GM12865 (cell line): Measurements from ENCODE around the gene ANKRD29.
A peak's percentile ranks its signal among the peaks of the same experiment; 100 is the strongest.

ENCODE experiments used
- DNase-seq: peaks from one replicate; pipeline ENCODE4 v3.0.0; 2010; ENCODE audit warnings: low read depth
- H3K4me3 ChIP-seq: 2 replicates; pipeline ENCODE4 v1.5.1; 2011; ENCODE audit warnings: mild to moderate bottlenecking, low read depth, low read length, control low read depth
- TF ChIP-seq, protein P1 (sequence below): IDR thresholded peaks from 2 replicates; pipeline ENCODE4 v1.5.1; 2011; ENCODE audit warnings: low read length, control low read depth, low read depth, inconsistent platforms; ENCODE audit not compliant: insufficient read depth; ENCODE audit errors: missing control alignments

Gene ANKRD29

DNA sequence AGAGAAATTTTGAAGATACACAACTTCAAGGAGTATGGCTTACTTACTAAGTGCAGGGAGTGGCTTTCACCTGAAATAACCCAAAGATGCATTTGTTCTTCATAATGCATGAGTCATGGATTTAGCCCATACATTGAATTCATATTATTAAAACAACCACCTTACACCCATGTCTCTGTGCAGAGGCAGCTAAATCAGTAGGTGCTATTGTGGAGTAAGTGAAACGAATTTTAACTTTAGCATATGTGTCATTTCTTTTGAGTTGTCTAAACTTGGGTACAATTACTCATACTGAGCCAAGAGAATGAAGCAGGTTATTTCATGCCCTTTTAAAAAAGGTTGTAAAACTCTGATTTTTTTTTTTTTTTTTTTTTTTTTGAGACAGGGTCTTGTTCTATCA lies 11.0 kb upstream of the ANKRD29 start:
- peak; percentile 12 for DNase-seq
- TF ChIP-seq, protein P1, sequence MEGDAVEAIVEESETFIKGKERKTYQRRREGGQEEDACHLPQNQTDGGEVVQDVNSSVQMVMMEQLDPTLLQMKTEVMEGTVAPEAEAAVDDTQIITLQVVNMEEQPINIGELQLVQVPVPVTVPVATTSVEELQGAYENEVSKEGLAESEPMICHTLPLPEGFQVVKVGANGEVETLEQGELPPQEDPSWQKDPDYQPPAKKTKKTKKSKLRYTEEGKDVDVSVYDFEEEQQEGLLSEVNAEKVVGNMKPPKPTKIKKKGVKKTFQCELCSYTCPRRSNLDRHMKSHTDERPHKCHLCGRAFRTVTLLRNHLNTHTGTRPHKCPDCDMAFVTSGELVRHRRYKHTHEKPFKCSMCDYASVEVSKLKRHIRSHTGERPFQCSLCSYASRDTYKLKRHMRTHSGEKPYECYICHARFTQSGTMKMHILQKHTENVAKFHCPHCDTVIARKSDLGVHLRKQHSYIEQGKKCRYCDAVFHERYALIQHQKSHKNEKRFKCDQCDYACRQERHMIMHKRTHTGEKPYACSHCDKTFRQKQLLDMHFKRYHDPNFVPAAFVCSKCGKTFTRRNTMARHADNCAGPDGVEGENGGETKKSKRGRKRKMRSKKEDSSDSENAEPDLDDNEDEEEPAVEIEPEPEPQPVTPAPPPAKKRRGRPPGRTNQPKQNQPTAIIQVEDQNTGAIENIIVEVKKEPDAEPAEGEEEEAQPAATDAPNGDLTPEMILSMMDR, result no peak
- H3K4me3 ChIP-seq, result no peak overlapping the region

DNA sequence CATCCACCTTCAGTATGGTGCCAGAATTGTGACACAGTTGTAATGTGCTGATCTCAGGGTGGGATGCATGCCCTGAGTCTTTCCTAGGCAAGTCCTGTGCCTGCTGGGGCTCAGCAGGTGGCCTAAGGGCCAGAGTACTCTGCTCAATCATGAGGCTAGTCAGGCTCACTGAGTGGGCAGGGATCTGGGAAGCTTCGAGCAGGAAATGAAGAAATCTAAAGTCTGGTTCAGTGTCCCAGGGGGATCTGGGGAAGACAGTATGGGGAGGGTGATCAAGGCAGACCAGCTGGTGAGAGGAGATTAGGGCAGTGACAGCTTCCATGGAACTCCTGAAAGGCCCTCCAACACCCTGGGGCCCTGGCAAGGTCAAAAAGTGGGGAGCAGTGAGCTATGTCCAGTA lies 8.9 kb upstream of the ANKRD29 start:
- TF ChIP-seq, protein P1, result no peak
- H3K4me3 ChIP-seq, result no peak overlapping the region
- DNase-seq, result no peak

DNA sequence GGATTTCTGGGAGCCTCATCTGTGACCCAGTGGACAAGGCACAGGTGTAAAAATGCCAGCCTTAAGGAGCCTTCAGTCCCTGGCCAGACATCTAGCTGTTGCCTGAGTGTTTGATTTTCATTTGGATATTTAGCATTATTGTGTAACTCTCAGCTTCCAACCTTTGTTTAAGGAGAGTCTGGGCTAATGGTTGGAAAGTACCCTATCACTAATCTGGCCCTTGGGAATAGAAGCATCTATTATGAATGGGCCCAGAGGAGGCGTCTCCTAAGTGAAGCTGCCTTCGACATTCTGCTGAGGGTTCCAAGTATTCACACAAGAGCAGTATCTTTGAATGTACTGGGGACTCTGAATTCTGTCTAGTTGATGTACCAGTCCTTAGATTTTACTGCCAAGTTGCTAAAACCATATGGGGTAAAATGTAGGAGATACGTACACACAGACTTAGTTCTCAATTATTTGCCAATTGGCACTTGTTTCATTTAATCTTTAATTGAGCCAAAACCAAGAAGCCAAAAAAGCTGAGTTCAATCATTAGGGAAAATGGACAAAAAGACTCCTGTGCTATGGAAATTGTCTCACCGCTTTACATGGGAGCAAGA lies 7.2 kb upstream of the ANKRD29 start:
- H3K4me3 ChIP-seq, result no peak overlapping the region
- TF ChIP-seq, protein P1, result no peak
- DNase-seq, result no peak

DNA sequence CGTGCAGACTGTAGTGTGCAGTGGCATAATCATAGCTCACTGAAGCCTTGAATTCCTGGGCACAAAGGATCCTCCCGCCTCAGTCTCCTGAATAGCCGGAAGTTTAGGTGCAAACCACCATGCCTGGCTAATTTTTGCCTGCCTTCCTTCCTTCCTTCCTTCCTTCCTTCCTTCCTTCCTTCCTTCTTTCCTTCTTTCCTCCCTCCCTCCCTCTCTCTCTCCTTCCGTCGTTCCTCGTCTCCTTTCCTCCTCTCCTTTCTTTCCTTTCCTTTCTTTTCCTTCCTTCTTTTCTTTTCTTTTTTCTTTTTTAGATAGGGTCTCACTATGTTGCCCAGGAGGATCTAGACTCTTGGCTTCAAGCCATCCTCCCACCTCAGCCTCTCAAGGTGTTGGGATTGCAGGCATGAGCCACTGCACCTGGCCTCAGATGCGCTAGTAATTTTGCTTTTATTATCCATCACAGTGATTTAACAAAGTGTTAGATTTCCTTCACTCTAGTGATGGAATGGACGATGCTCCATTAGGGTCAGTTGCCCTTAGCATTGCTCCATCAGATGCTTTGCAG lies 6.6 kb upstream of the ANKRD29 start:
- H3K4me3 ChIP-seq, result no peak overlapping the region
- TF ChIP-seq, protein P1, result no peak
- no peak for DNase-seq

DNA sequence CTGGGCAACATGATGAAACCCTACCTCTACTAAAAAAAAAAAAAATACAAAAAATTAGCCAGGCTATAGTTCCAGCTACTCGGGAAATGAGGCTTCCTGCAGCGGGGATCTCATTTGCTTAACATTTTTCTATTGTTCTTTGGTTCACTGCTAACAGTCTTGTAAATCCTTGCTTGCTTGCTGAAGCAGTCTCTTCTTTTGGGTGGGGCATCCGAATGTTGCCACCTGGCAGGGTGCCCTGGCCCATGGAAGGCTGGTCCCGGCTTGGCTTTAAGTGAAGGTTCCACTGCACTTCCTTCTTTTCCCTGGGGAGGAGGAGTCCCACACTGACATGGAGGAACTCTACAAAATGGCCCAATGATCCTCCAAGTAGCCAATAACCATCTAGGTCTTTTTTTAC lies 6.0 kb upstream of the ANKRD29 start:
- TF ChIP-seq, protein P1, result no peak
- no peak for DNase-seq

DNA sequence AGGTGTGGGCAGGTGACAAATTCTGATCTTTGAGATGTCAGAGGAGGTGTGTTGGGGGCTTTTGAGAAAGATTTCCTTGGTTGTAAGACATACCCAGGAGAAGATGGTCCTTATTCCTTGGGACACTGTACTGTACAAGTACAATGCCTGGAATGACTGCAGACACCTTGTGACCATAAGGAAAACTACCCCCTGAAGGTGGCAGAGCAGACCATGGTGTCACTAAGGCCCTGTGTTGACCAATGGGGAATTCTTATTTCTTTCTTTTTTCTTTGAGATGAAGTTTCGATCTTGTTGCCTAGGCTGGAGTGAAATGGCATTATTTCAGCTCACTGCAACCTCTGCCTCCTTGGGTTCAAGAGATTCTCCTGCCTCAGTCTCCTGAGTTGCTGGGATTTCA lies 4.4 kb upstream of the ANKRD29 start:
- H3K4me3 ChIP-seq, result no peak overlapping the region
- no peak for DNase-seq
- TF ChIP-seq, protein P1, result no peak

More for the DNA sequence above, 6.0 kb upstream of the ANKRD29 start:
- H3K4me3 ChIP-seq, result no peak overlapping the region

DNA sequence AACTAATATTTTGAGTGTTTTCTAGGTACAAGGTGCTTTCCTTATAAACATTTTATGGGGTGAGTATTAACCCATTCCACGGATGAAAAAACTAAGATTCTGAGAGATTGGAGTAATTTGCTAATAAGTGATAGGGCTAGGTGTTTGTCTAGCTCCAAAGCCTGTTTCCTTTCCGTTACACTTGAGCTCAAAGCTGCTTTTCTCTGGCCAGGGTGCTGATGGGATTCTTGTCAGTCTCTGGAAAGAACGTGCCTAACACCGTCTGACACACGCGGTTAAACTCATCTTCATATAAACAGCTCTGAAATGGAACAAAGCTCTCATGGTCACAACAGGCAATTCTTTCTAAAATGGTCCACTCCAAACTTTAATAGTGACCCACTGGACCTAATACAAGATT lies 2.0 kb upstream of the ANKRD29 start:
- DNase-seq, result no peak
- TF ChIP-seq, protein P1, result no peak
- H3K4me3 ChIP-seq, result no peak overlapping the region
